LNCaP clone FGC (cell line): Measurements from ENCODE around the gene BPIFA2.
"Not testable (repeated sequence)": the region's sequence is repeated elsewhere in the genome, so short reads cannot be mapped to it uniquely, and the experiment has no call there.

Experiments
- DNase-seq: peaks from one replicate; pipeline ENCODE4 v3.0.0-alpha.2; 2011; ENCODE audit warnings: low read depth
- H3K4me3 ChIP-seq: 2 replicates; pipeline ENCODE4 v1.5.1; 2011; ENCODE audit warnings: mild to moderate bottlenecking, low read depth, low read length, control low read depth
- CTCF ChIP-seq: IDR thresholded peaks from 2 replicates; pipeline ENCODE4 v1.5.1; 2012; ENCODE audit warnings: mild to moderate bottlenecking; ENCODE audit not compliant: control insufficient read depth, insufficient read depth; ENCODE audit errors: extremely low read depth

The BPIFA2 gene

GRCh38 chr20:33180169-33180568 lies 12.2 kb downstream of the BPIFA2 start:
- no peak overlapping the region for H3K4me3 ChIP-seq
- no peak for TF ChIP-seq CTCF
- no peak for DNase-seq

GRCh38 chr20:33181482-33182093 lies 13.6 kb downstream of the BPIFA2 start:
- TF ChIP-seq CTCF = no peak

GRCh38 chr20:33183312-33183711 lies 15.4 kb downstream of the BPIFA2 start:
- DNase-seq = no peak
- H3K4me3 ChIP-seq = no peak overlapping the region
- no peak for TF ChIP-seq CTCF

More at GRCh38 chr20:33181482-33182093, 13.6 kb downstream of the BPIFA2 start:
- DNase-seq = no peak
- no peak overlapping the region for H3K4me3 ChIP-seq

- not testable (repeated sequence) for H3K4me3 ChIP-seq, DNase-seq
Measured at GRCh38 chr20:33185031-33185590, 17.2 kb downstream of the BPIFA2 start.

GRCh38 chr20:33187491-33187890 lies 19.5 kb downstream of the BPIFA2 start:
- no peak for DNase-seq
- no peak overlapping the region for H3K4me3 ChIP-seq
- no peak for TF ChIP-seq CTCF

GRCh38 chr20:33188421-33188820 lies 20.5 kb downstream of the BPIFA2 start:
- DNase-seq = no peak
- no peak overlapping the region for H3K4me3 ChIP-seq
- no peak for TF ChIP-seq CTCF

GRCh38 chr20:33191484-33191883 lies 23.5 kb downstream of the BPIFA2 start:
- TF ChIP-seq CTCF = no peak
- H3K4me3 ChIP-seq = peak overlapping the region; percentile 6; the same call in 1 of the 2 replicates
- peak; percentile 89 for DNase-seq
